ENCODE measurements around the gene FRS2. TPM values are rescaled to one million over a fixed set of nuclear protein-coding genes. Genes with fewer than 3 reads are reported as not detected.

FRS2 gene
- total RNA-seq, 1 donor from 2014 or later = 23.8 TPM

DNA sequence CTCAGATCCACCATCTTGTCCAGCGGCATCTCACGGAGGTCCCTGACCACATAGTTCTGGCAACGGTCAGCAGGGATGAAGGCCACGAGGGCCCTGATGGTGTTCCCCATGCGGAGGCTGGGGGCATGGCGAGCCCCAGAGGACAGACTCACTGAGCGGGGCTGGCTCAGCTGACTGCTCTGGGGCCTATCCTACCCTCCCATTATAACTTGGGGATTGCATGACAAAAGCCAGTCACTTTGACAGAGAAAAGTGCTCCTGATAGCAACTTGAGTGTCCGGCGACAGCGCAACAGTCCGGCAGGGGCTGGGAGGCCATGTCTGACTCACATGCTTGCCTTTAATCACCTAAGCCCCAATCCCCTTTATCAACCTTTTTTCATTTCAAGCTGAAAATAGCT is 140.5 kb downstream of the FRS2 start, which contains the start of gene LRRC10:
TSS of gene LRRC10 (minus strand) at position 179 of the 400 bp plus-strand sequence. CDS start at position 110, 69 bp downstream.
- TF ChIP-seq, protein P1, sequence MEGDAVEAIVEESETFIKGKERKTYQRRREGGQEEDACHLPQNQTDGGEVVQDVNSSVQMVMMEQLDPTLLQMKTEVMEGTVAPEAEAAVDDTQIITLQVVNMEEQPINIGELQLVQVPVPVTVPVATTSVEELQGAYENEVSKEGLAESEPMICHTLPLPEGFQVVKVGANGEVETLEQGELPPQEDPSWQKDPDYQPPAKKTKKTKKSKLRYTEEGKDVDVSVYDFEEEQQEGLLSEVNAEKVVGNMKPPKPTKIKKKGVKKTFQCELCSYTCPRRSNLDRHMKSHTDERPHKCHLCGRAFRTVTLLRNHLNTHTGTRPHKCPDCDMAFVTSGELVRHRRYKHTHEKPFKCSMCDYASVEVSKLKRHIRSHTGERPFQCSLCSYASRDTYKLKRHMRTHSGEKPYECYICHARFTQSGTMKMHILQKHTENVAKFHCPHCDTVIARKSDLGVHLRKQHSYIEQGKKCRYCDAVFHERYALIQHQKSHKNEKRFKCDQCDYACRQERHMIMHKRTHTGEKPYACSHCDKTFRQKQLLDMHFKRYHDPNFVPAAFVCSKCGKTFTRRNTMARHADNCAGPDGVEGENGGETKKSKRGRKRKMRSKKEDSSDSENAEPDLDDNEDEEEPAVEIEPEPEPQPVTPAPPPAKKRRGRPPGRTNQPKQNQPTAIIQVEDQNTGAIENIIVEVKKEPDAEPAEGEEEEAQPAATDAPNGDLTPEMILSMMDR (IDR thresholded peaks at IDR 0.05) = no peak
- no peak within 1 kb of the TSS for H3K4me3 Mint-ChIP-seq
- no peak within 1 kb of the TSS for H3K27ac Mint-ChIP-seq
- intact Hi-C loops (cut with micrococcal nuclease) = no loop called here
- H3K27me3 Mint-ChIP-seq = no peaks in the 10 kb centered on the region
- POLR2A ChIA-PET = no interaction called here
- H3K9me3 Mint-ChIP-seq = no peaks in the 10 kb centered on the region
- CTCF ChIA-PET = no interaction called here
- H3K4me1 Mint-ChIP-seq = peaks cover 3% of the 10 kb centered on the region
- DNase-seq (no peak), ATAC-seq (ENCODE audit: low read depth) (no peak)
- no peaks in the 10 kb centered on the region for H3K36me3 Mint-ChIP-seq (ENCODE audit: low read depth)

DNA sequence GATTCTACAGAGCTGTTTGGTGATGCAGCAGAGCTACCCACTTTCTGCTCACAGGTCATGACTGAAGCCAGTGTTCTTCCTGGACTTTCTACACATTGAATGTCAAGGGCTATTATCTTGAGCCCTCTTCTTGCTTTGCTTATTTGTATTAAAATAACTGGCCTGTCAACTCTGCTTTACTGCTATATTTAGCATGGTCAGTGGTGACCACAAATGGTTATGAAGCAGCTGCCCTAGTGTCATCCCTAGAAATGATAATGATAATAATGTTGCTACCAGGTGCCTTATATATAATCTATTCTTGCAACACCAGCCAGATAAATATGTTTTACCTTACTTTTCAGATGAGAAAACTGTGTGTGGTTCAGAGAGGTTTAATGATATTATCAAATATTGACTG is 143.2 kb downstream of the FRS2 start:
- no peak for DNase-seq
- no peak for ATAC-seq (ENCODE audit: low read depth)
- H3K36me3 Mint-ChIP-seq (ENCODE audit: low read depth) = no peaks in the 10 kb centered on the region
- ChIA-PET POLR2A (no interaction called here), CTCF (no interaction called here)
- H3K9me3 Mint-ChIP-seq = no peaks in the 10 kb centered on the region
- TF ChIP-seq, protein P1 (IDR thresholded peaks at IDR 0.05) = no peak
- no peak overlapping the region for H3K4me3 Mint-ChIP-seq
- H3K27me3 Mint-ChIP-seq = peaks cover 3% of the 10 kb centered on the region
- H3K4me1 Mint-ChIP-seq = peaks cover 4% of the 10 kb centered on the region
- intact Hi-C loops (cut with micrococcal nuclease) = no loop called here
- H3K27ac Mint-ChIP-seq = no peak overlapping the region

DNA sequence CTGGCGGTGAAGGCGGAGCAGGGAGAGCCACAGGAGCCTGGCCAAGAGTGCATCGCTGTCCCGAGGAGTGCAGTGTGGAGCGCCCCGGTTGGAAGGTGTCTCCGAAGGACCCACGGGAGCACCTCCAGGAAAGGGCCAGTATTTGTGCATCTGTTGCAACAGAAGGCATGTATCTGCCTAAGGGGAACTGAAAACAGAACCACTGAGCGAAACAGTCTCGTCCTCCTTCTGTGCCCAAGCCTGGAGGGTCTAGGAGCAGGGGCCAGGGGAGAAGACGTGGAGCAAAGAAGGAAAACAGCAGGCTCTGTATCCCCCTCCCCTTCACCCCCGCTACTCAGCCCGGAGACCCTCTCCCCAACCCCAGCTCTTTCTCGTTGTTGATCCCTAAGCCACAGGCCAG is 145.8 kb downstream of the FRS2 start:
- ChIA-PET CTCF (no interaction called here), POLR2A (no interaction called here)
- TF ChIP-seq, protein P1 (IDR thresholded peaks at IDR 0.05) = no peak
- no peaks in the 10 kb centered on the region for H3K9me3 Mint-ChIP-seq
- no peaks in the 10 kb centered on the region for H3K36me3 Mint-ChIP-seq (ENCODE audit: low read depth)
- H3K4me1 Mint-ChIP-seq = peaks cover 4% of the 10 kb centered on the region
- no peak overlapping the region for H3K27ac Mint-ChIP-seq
- H3K4me3 Mint-ChIP-seq = no peak overlapping the region
- ATAC-seq (ENCODE audit: low read depth) (no peak), DNase-seq (no peak)
- intact Hi-C loops (cut with micrococcal nuclease) = no loop called here
- peaks cover 8% of the 10 kb centered on the region for H3K27me3 Mint-ChIP-seq

DNA sequence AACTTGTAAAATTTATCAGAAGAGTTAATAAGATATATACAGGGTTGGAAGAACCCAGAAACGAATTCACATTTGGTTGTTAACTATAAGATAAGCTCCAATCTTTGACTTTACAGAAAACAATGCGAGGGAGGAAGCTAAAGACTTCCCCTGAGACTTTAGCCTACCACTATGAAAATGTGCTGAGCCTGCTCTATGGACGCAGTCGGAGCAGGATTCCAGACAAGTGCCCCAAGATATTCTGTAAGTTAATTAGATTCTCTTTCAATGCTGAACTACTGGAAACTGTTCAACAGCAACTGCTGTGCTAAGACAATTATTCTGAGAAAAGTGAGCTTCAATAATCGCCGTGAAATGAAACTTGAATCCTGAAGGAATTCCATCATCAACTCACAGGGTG is 148.9 kb downstream of the FRS2 start:
- H3K4me1 Mint-ChIP-seq = peaks cover 4% of the 10 kb centered on the region
- intact Hi-C loops (cut with micrococcal nuclease) = no loop called here
- ATAC-seq (ENCODE audit: low read depth) (no peak), DNase-seq (no peak)
- CTCF ChIA-PET = no interaction called here
- TF ChIP-seq, protein P1 (IDR thresholded peaks at IDR 0.05) = no peak
- POLR2A ChIA-PET = no interaction called here
- H3K36me3 Mint-ChIP-seq (ENCODE audit: low read depth) = no peaks in the 10 kb centered on the region
- H3K27ac Mint-ChIP-seq = no peak overlapping the region
- H3K4me3 Mint-ChIP-seq = no peak overlapping the region
- no peaks in the 10 kb centered on the region for H3K9me3 Mint-ChIP-seq
- H3K27me3 Mint-ChIP-seq = peaks cover 10% of the 10 kb centered on the region

DNA sequence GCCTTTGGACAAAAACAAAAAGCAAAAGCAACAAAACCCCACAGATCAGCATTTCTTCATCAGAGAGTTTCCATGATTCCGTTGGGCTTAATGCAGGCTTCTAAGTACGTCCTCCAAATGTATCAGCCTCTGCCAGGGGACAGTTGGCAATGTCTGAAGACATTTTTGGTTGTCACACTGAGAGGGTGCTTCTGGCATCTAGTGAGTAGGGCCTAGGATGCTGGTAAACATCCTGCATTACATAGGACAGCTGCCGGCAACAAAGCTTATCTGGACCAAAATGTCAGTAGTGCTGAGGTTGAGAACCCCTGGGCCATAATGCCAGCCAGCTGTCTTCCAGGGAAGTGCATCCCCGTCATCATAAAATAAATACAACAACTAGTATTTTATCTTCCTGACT is 149.9 kb downstream of the FRS2 start:
- no peak for DNase-seq
- intact Hi-C loops (cut with micrococcal nuclease) = no loop called here
- TF ChIP-seq, protein P1 (IDR thresholded peaks at IDR 0.05) = no peak
- peaks cover 4% of the 10 kb centered on the region for H3K4me1 Mint-ChIP-seq
- H3K4me3 Mint-ChIP-seq = no peak overlapping the region
- H3K27ac Mint-ChIP-seq = no peak overlapping the region
- no peaks in the 10 kb centered on the region for H3K36me3 Mint-ChIP-seq (ENCODE audit: low read depth)
- ChIA-PET CTCF (no interaction called here), POLR2A (no interaction called here)
- peaks cover 12% of the 10 kb centered on the region for H3K27me3 Mint-ChIP-seq
- H3K9me3 Mint-ChIP-seq = no peaks in the 10 kb centered on the region
- ATAC-seq (ENCODE audit: low read depth) = no peak

Data from activated B cell treated with CpG ODN at 0.5 μM for 24 hours (primary cell).